NCI-H1694 treated with DMSO at 0.1 percent for 48 hours (cell line): ENCODE results near the gene TNPO1.
"Not testable (repeated sequence)": the region's sequence is repeated elsewhere in the genome, so short reads cannot be mapped to it uniquely, and the experiment has no call there.

Experiments used
- DNase-seq: peaks from one replicate; lab custom pipeline; 2025; lab: John Stamatoyannopoulos, UW

TNPO1 gene

DNA sequence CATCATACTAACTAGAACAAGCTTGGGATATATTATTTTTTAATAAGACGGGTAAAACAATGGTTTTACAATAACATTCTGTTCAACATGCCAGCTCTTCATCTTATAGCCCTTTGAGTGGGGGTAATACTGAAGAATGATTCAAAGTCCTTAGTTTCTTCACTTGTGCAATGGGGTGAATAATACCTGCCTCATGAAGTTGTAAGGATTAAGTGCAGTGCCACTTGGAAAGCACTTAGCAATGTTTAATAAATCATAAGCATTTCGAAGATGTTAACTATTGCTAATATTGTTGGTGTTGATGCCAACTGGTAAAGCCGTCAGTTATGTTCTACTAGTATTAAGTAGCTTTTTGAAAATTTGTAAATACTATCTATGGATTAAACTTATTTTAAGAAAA lies 38.0 kb downstream of the TNPO1 start:
- no peak for DNase-seq

DNA sequence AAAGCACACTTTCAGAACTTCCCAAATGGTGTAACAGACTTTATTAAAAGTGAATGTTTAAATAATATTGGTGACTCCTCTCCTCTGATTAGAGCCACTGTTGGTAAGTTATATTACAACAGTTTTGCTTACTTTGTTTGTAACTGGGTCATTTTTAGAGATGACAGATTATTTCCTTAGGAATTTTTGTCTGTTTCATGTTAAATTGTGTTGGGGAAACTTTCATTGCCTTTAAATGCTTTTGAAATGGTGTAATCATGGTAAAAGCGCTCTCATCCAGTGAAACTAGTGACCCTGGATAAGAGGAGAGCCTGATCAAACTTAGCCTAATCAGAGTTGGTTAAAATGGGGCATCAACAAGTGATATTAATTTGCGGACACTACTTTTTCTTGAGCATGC lies 39.4 kb downstream of the TNPO1 start:
- DNase-seq = no peak

DNA sequence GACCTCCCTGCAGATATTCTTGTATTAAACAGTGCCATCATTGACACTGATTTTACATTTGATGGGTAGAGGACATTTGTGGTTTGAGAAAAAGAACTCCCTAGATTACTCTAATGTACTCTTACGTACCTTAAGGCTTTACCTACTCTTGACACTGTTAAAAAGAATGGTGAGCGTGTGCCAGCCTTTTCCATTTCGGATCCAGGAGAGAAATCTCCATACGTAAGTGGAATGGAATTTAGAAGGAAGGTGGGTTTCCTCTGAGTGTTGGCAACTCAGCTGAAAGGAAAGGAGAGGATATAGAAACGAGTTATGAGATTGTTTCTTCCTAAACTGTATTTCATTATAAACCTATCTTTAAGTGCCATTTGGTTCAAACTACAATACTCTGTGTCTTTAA lies 40.9 kb downstream of the TNPO1 start:
- DNase-seq = no peak

DNA sequence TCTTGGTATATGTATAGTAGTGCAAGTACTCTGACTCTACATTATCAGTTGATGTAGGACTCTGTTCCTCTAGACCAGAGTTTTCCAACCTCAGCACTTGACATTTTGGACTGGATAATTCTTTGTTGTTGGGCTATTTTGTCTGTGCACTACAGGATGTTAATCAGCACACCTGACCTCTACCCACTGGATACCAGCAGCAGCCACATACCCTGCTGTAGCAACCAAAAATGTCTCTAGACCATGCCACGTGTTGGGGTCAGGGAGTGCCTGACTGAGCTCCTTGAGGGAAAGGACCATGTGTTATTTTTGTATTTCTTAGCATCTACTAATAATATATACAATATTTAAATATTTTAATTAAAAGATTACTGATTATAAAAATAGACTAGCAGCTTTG lies 42.7 kb downstream of the TNPO1 start:
- DNase-seq = no peak

DNA sequence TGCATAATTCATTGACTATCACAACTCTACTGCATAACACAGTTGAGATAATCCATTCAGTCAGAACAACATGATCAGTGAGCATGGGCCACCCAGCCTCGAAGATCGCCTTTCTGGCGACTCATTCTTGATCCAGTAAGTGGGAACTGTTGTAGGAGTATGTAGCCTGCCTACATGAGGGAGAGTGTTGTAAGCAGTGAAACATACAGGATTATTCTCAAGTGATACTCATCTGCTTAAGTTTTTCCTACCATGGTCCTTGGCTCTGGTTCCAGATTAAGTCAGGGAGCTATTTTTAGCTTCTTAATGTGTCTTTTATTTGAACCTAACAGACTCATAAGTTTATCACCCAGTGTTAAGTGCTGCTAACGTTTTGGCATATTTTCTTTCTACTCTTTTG lies 44.0 kb downstream of the TNPO1 start:
- no peak for DNase-seq

DNA sequence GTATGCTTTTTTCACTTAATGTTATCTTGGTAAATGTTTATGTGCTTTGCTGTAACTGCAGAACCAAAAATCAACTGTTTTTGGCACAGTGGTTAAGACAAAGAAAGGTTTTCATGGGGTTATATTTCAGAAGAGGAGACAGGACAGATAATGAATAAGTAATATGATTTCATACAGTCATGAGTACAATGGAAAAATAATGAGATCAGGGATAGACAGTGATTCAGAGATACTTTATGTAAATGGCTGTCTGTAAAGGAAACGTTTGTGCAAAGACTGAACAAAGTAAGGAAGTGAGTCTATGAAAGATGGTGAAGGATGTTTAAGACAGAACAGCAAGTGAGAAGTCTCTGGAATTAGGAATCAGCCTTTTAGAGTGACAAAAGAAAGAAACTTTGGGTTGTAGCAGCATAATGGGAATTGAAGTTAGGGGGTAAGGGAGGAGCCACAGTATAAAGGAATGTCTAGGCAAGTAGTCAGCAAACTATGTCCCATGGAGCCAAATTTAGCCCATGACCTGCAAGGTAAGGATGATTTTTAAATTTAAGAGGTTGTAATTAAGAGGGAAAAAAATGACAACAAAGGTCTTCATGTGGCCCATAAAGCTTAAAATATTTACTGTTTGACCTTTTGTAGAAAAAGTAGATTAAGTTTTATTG lies 55.0 kb downstream of the TNPO1 start:
- no peak for DNase-seq

DNA sequence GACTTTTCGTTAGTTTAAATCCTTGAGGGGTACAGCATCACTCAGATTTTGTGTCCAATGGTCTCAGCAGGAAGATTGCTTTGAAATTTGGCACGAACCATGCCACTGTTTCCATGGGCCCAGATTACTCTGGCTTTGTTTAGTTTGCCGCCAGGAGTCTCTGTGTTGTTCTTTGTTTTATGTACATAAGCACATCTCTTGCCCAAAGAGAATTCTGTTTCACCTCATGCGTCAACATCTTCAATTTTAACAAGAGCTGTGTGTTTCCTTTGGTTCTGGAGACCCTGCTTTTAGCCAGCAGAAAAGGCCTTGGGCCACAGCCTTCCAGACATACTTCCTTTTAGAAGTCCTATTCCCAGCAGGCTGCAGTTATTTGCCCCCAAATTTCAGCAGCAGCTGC lies 62.4 kb downstream of the TNPO1 start:
- DNase-seq = no peak

DNA sequence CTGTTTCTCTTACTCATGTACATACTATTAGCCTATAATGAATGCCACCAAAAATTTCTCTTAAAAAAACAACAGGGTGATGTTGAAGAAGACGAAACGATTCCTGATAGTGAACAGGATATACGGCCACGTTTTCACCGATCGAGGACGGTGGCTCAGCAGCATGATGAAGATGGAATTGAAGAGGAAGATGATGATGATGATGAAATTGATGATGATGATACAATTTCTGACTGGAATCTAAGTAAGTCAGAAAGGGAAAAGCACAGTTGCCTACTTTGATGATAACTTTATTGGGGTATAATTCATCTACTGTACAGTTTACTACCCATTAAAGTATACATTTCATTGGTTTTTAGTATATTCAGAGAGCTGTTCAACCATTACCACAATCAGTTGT lies 66.5 kb downstream of the TNPO1 start:
- no peak for DNase-seq

DNA sequence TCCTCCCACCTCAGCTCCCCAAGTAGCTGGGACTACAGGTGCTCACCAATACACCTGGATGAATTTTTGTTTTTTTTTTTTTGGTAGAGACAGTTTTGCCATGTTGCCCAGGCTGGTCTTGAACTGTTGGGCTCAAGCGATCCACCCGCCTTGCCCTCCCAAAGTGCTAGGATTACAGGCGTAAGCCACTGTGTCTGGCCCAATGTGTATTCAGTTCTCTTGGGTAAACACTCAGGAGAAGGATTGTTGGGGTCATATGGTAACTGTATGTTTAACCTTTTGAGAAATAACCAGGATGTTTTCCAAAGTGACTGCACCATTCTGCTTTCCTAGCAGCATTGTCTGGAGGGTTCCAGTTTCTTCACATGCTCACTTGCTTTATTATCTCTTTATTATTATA lies 67.4 kb downstream of the TNPO1 start:
- no peak for DNase-seq

DNA sequence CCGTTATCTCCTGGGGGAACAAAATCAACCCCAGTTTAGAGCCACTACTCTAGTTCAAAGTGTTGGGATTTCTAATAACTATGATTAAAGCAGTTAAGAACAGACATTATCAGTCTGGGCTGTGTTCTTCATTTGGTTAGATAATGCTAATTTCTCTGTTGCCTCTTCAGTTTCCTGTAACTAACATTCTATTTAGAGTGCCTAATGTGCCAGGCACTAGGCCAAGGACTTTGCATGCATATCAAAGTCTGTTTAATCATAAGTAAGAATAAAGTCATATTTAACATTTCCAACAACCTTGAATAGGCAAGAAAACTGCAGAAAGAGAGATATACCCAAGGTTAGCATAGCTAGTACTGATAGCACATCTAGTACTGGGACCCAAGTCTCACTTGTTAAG lies 68.4 kb downstream of the TNPO1 start:
- DNase-seq = no peak

DNA sequence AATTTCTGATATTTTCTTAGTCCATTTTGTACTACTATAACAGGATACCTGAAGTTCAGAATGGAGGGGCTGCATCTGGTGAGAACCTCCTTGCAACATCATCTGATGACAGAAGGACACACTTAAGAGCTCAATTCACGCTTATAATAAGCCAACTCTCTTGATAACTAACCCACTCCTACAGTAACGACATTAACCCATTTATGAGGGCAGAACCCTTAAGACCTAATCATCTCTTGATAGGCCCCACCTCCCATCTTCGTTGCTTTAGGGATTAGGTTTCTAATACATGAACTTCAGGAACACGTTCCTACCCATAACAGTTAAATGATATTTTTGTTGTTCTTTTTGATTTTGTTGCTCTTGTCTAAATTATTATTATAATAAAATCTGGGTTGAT lies 69.4 kb downstream of the TNPO1 start:
- no peak for DNase-seq

DNA sequence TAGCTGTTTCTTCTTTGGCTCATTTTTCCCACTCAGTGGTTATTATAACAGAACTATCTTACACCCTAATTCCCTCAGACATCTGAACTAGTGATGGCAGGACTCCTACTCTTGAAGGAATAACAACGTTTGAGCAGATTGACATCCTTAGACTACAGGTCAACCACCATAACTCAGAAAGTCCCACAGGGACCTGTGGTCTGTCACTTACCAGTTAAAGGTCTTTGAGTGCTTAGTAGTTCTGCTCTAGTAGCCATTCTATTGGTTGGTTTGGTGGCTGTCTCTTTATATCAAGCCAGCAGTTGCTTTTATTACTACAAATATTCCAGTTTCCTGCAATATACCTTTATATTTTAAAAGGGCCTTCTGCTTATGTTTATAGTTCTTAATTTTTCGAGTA lies 72.1 kb downstream of the TNPO1 start:
- no peak for DNase-seq

DNA sequence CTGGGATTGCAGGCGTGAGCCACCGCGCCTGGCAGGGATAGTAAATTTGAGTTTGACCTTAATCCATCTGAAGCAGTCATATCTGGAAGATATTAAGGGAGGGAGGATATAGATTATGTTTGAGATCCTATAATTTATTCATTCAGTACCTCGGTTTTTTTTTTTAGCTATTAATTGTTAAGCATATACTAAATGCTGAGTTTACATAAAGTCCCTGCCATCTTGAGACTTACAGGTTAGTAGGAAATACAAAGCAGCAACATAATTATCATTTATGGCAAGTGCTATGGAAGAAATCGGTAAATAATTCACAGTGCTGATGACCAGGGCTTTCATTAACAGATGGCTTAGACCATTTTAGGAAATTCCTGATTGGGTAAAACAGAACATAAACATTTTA lies 72.9 kb downstream of the TNPO1 start:
- no peak for DNase-seq

DNA sequence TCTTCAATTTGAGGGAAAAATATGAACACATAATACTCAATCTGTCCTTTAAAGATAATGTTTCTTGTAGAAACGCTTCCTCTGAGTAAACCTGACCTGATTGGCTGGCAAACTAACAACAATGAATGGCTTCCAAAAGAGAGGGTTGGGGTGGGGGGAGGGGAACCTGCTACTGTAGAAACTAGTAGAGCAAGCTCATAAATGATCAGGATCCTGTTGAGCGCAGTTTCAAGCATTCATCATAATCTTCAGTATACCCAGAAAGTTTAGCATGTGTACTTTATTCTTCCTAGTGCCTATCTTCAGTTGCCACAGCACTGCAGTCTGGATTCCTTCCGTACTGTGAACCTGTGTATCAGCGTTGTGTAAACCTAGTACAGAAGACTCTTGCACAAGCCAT lies 76.4 kb downstream of the TNPO1 start:
- no peak for DNase-seq

DNA sequence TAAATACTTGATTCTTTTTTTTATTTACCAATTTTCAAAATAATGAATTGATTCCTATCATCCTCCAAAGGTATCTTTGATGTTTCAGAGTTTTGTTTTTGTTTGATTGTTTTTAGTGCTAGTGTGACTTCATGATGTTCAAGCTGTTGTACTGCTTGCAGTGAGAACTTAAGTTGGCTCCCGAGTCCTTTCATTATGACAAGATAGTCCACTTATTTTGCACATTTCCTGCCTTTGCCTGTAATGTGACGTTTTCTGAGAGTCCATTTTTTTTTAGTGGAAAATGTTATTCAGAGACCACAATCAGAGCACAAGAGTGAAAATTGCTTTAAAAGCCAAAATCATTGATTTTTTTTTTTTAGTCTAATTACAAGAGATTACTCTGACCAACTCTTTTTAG lies 79.3 kb downstream of the TNPO1 start:
- DNase-seq = no peak

DNA sequence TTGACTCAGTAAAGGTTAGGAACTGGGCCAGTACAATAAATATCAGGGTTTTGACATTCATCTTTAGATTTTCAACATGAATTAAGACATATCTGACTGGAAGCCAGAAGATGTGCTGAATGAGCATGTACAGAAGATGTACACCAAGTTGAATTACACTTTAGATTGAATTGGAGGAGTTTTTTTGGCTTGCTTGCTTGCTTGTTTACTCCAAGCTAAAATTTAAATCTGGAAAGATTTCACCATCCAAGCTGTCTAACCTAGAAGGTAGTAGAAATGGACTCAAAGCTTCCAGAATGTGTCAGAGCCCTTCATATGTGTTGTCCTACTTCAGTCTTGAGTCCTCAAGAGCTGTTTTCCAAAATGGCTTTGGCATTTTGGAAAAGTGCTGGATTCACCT lies 90.3 kb downstream of the TNPO1 start:
- DNase-seq = no peak

DNA sequence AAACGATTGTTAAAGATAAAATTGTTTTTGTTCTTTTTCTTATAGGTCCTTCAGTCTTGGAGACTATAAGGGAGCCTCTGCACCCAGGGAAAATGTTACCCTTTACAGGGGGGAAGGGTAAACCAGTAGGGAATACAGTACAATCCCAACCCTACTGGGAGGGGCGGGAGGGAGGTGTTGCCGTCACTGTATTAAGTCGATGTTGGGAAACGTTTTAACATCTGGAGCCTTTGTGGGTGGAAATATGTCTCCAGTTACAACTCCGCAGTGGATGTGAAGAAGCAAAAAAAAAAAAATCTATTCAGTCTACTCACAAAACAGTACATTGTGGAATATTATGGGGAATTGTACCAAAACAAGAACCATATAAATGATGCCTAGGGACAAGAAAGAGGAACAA lies 92.2 kb downstream of the TNPO1 start:
- no peak for DNase-seq

DNA sequence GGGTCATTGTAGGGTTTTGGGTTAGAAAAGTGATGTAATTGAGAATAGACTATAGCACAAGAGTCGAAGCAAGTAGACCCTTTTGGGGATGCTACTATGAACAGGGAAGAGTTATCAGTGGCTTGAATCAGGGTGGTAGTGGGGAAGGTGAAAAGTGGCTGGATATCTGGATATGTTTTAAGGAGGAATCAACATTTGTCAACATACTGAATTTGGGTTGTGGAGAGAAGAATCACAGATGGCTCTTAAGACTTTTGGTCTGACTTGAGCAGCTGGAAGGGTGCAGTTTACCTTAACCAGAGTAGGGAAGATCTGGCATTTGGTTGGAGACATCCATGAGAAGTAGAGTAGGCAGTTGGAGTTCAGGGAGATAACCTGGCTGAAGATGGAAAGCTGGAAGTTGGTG lies 100.9 kb downstream of the TNPO1 start:
- no peak for DNase-seq

DNA sequence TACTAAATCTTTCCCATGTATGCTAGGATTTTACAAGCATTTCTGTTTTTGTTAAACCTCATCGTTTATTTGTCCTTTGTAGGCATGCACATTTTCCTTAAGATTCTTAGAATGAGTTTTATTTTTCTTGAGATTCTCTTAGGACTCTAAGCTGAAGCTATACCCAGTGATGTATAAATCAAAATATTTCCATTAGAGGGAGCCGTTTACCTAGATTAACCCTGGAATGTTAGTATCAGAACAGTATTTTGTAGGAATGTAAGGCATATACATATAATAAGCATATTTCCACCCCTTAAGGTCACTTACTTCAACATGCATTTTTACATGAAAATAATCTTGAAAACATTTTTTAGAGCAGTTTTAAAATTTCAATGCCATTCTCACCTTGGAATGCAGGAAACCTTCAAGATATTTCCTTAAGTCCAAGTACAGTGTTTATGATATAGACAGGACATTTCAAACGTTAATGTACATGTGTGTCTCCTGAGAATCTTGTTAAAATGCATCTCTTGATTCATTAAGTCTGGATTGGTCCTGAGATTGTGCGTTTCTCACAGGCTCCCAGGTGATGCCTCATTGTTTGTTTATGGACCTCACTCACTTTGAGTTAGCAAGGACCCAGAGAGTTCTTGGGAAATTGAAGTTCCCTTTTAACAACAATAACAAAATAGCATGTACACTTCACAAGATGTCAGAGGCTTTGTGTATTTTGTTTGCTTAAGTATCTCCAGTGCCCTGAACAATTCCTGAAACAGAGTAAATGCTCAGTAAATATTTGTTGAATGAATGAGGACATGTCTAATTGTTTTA lies 104.4 kb downstream of the TNPO1 start:
- peak; percentile 28 for DNase-seq

DNA sequence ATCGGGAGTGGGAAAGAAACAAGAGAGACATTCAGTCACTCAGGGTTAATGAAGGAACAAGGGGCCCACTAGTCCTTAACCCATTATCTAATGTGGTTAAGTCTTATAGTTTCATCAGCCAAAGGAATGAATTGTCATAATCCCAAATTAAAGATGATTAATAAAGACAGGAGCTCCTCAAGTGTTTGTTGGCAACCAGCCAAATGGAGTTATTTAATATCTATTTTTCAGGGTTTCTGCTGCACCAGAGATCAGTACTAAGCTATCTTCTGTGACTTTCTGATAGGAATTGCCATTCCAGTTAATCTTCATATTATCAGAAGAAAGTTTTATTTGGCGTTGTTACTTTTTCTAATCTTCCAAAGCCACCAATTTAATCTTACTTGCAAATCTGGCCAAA lies 105.4 kb downstream of the TNPO1 start:
- no peak for DNase-seq

DNA sequence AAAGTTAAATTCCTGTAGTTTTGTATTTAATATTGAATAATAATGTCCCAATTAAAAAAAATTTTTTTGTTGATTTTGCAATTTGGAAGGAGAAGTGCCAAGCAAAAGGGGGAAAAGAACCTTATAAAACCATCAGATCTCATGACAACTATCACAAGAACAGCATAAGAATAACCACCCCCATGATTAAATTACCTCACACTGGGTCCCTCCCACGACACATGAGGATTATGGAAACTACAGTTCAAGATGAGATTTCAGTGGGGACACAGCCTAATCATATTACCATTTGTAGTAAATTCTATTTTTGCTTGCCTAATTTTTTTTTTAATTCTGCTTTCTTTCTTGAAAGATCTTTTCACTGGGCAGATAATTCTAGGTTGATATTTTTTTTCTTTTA lies 106.0 kb downstream of the TNPO1 start:
- DNase-seq = no peak

DNA sequence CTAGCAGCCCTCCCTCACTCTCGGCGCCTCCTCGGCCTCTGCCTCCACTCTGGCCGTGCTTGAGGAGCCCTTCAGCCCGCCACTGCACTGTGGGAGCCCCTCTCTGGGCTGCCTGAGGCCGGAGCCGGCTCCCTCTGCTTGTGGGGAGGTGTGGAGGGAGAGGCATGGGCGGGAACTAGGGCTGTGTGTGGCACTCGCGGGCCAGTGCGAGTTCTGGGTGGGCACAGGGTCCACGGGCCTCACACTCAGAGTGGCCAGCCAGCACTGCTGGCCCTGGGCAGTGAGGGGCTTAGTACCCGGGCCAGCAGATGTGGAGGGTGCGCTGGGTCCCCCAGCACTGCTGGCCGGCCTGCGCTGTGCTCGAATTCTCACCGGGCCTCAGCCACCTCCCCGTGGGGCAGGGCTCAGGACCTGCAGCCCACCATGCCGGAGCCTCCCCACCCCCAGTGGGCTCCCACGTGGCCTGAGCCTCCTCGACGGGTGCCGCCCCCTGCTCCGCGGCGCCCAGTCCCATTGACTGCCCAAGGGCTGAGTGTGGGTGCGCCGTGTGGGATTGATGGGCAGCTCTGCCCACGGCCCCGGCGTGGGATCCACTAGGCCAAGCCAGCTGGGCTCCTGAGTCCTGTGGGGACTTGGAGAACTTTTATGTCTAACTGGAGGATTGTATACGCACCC lies 109.0 kb downstream of the TNPO1 start:
- no peak for DNase-seq

DNA sequence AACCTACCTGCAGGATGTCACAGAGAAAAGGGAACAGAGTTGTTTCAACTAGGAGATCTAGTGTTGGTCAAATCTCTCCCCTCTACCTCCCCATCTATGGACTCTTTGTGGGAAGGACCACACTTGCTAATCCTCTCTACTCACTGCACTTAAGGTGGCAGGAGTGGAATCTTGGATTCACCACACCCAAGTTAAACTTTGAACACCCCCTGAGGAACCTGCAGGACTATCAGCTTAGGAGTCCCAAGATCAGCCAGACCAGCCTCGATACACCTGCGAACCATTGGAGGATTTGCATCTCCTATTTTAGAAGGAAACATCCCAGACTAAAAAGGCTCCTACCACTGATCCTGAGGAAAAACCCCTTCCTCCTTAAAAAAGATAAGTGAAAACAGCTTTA lies 116.2 kb downstream of the TNPO1 start:
- DNase-seq = not testable (repeated sequence)
